Adrenal gland (tissue), 12 donors: ENCODE results near the gene GALNTL6. TPM values are rescaled to one million over a fixed set of nuclear protein-coding genes. Genes with fewer than 3 reads are reported as not detected.

ENCODE experiments used
- DNase-seq, 7 donors: peaks; one replicate each; pipeline ENCODE4 v3.0.0-alpha.2; 2019 to 2020
- H3K27ac ChIP-seq, 5 donors: fragments of 200-600 bp; sonication (generic) in 4 of 5; 1 replicate in 3 of 5; 2 replicates in 2 of 5; pipeline versions ENCODE4 v1.5.1 to v1.8.0; 2016 to 2020; ENCODE audit warnings: mild to moderate bottlenecking in 1 of 5
- H3K27me3 ChIP-seq: fragments of 200-600 bp; 2 replicates; pipeline ENCODE4 v1.8.0; 2021
- H3K36me3 ChIP-seq, 2 donors: fragments of 200-600 bp; replicated peaks in 1 of 2; 1 replicate in 1 of 2; 2 replicates in 1 of 2; pipeline versions ENCODE4 v1.5.1 to v1.8.0; 2018 to 2022
- H3K4me1 ChIP-seq, 2 donors: fragments of 200-600 bp; replicated peaks in 1 of 2; 1 replicate in 1 of 2; 2 replicates in 1 of 2; pipeline versions ENCODE4 v1.5.1 to v1.8.0; 2018 to 2021
- H3K4me3 ChIP-seq, 4 donors: fragments of 200-600 bp; sonication (generic) in 3 of 4; one replicate each; pipeline ENCODE4 v1.5.1; 2016 to 2018
- H3K9me3 ChIP-seq, 3 donors: fragments of 200-600 bp; sonication (generic) in 1 of 3; replicated peaks in 1 of 3; 1 replicate in 2 of 3; 2 replicates in 1 of 3; pipeline versions ENCODE4 v1.5.1 to v1.8.0; 2016 to 2021
- CTCF ChIP-seq, 6 experiments: fragments of 450-650 bp in 4 of 6; fragments of 200-600 bp in 2 of 6; sonication (generic) in 1 of 6; IDR thresholded peaks; 1 replicate in 5 of 6; 2 replicates in 1 of 6; pipeline versions ENCODE4 v1.5.1 to v1.8.0; 2016 to 2021; ENCODE audit warnings: antibody characterized with exemption in 6 of 6, mild to moderate bottlenecking in 2 of 6, moderate library complexity in 1 of 6
- POLR2A ChIP-seq, 2 donors: fragments of 450-650 bp; IDR thresholded peaks; one replicate each; pipeline ENCODE4 v1.6.1; 2017; ENCODE audit warnings: antibody characterized with exemption in 2 of 2, mild to moderate bottlenecking in 2 of 2, moderate library complexity in 1 of 2
- WGBS, 4 donors: extraction: QIAGEN DNeasy Blood & Tissue Kit in 2 of 4; methylation state at CpG; one replicate each; pipeline versions ENCODE4 v1.1.5 to v1.1.7; 2013 to 2017; 5-methylcytosine and 5-hydroxymethylcytosine counted together
- intact Hi-C, 2 donors: fragments of 100-400 bp; cut with DNase I; formaldehyde crosslinking; loops; one replicate each; pipeline versions ENCODE4 v1.14.1 to v1.15.0; 2022 to 2023
- polyA plus RNA-seq, 3 donors: library from polyadenylated mRNA; stranded (reverse); fragments of 200-250 nt in 2 of 3; fragments of 350-450 nt in 1 of 3; fragmentation: Illumina TruSeq in 1 of 3; extraction: RNeasy Lipid Tissue Mini Kit (QIAGEN cat#74804) in 1 of 3; gene quantifications; one replicate each; pipeline ENCODE4 v1.2.3, GENCODE V29; 2013 to 2014
- total RNA-seq, 9 donors: library from RNA; depleted of rRNA in 4 of 9; stranded (reverse); fragments of >200 nt in 4 of 9; fragments of 120-200 nt in 1 of 9; fragmentation: NEBNext Ultra II Directional in 1 of 9; extraction: Animal tissue kit (Norgen Biotek cat#: 25700) in 1 of 9; gene quantifications; one replicate each; pipeline versions ENCODE4 v1.1.0 to v1.2.4, GENCODE V29; 2013 to 2023
- donor health status: healthy with polysubstance abuse.
- donor health status: Bipolar disorder and iron deficiency.
- donor health status: DM: yes; HTN: yes; CAD: no.
- donor health status: DM: no; HTN: no; CAD: no.
- donor health status: DM: no; HTN: no; CAD: no.
- donor health status: DM: yes; HTN: yes; CAD: no.

Gene GALNTL6
- total and polyA plus RNA-seq, 12 donors, result 0.10 to 0.96 (median 0.42) TPM; not detected in 1

GRCh38 chr4:171940656-171941055, 127.5 kb downstream of the GALNTL6 start:
- TF ChIP-seq CTCF (IDR thresholded peaks at IDR 0.05) (no peak), POLR2A (IDR thresholded peaks at IDR 0.05) (no peak)
- intact Hi-C loops, result no loop called here
- no peaks in the 10 kb centered on the region for H3K4me1 ChIP-seq
- no peak overlapping the region for H3K27ac ChIP-seq
- WGBS, 4 donors, result 87 to 92% (median 90%) methylated on average over 6 of the region's 6 CpGs
- no peak overlapping the region for H3K4me3 ChIP-seq
- DNase-seq, result no peak
- H3K27me3 ChIP-seq, result no peaks in the 10 kb centered on the region
- H3K36me3 ChIP-seq, result no peaks in the 10 kb centered on the region
- no peaks in the 10 kb centered on the region for H3K9me3 ChIP-seq

GRCh38 chr4:171947400-171947799, 134.2 kb downstream of the GALNTL6 start:
- Histone ChIP-seq H3K27me3 (no peaks in the 10 kb centered on the region), H3K4me3 (no peak overlapping the region), H3K4me1 (no peaks in the 10 kb centered on the region), H3K36me3 (no peaks in the 10 kb centered on the region), H3K27ac (no peak overlapping the region), H3K9me3 (no peaks in the 10 kb centered on the region)
- DNase-seq, result no peak
- intact Hi-C loops, result no loop called here
- no peak for TF ChIP-seq CTCF (IDR thresholded peaks at IDR 0.05)
- no peak for TF ChIP-seq POLR2A (IDR thresholded peaks at IDR 0.05)

GRCh38 chr4:171948038-171948437, 134.8 kb downstream of the GALNTL6 start:
- intact Hi-C loops, result no loop called here
- H3K9me3 ChIP-seq, result no peaks in the 10 kb centered on the region
- no peaks in the 10 kb centered on the region for H3K4me1 ChIP-seq
- no peak overlapping the region for H3K4me3 ChIP-seq
- no peak overlapping the region for H3K27ac ChIP-seq
- H3K36me3 ChIP-seq, result no peaks in the 10 kb centered on the region
- H3K27me3 ChIP-seq, result no peaks in the 10 kb centered on the region
- no peak for DNase-seq
- WGBS, 4 donors, result 77 to 87% (median 83%) methylated on average over 2 of the region's 2 CpGs
- no peak for TF ChIP-seq CTCF (IDR thresholded peaks at IDR 0.05)
- TF ChIP-seq POLR2A (IDR thresholded peaks at IDR 0.05), result no peak

- no peak for DNase-seq
- Histone ChIP-seq H3K27me3 (no peaks in the 10 kb centered on the region), H3K36me3 (no peaks in the 10 kb centered on the region), H3K9me3 (no peaks in the 10 kb centered on the region), H3K27ac (no peak overlapping the region), H3K4me3 (no peak overlapping the region), H3K4me1 (no peaks in the 10 kb centered on the region)
- 38 to 53% (median 50%) methylated on average over 1 of the region's 1 CpG for WGBS, 4 donors
- intact Hi-C loops, result no loop called here
- no peak for TF ChIP-seq CTCF (IDR thresholded peaks at IDR 0.05)
Measured at GRCh38 chr4:171954650-171955049, 141.4 kb downstream of the GALNTL6 start.
